ENCODE results near the gene RDX. TPM values are rescaled to one million over a fixed set of nuclear protein-coding genes. Genes with fewer than 3 reads are reported as not detected.
A peak's percentile ranks its signal among the peaks of the same experiment; 100 is the strongest.

RDX gene
- total and polyA plus RNA-seq, 5 donors from 2014 or later: 26.0 to 38.0 (median 28.9) TPM

DNA sequence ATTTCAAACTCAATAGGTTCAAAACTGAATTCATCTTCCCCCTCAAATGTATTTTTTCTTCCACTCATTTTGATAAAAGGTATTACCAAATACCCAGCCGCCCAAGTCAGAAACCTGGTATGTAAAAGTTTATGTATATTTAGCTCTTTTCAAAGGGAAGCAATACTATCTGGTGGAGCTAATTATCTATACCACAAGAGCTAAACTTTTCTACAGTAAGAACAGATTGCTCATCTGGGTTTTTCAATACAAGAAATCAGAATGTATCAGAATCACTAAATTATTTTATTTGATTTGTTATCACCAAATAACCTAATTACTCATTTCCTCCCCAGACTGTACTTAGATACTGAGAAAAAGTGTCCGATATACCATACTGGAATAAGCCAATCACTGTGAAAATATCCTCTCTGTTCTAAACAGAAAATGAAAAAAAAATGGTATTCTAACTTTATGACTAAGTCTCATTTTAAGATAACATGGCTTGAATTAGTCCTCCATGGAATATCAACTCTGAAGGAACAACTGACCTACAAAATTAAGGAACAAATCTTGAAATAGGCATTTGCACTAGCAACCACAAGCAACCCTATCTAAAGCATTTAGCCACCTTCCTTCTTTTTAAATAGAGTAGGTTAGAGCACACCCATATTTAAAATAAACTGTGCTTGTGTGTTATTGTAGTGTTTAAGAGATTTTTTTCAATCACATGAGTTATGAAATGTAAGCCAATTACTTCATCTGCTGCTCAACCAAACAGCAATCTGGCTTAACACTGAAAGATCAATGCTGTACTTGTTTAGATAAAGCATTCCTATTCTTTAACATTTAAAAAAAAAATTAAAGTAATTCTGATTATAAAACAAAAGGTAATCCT is 35.0 kb downstream of the RDX start:
- Histone ChIP-seq H3K4me1 (ENCODE audit: control insufficient read depth, insufficient read depth, low read length, poor library complexity, severe bottlenecking) (no peaks in the 10 kb centered on the region), H3K36me3 (ENCODE audit: control insufficient read depth, insufficient read depth, low read length) (peaks cover 44% of the 10 kb centered on the region), H3K9me3 (ENCODE audit: control insufficient read depth in 2 of 2, low read length in 2 of 2) (no peaks in the 10 kb centered on the region), H3K4me3 (ENCODE audit: low read depth, low read length) (peak overlapping the region; percentile 6), H3K27ac (ENCODE audit: insufficient read depth, low read length, poor library complexity, severe bottlenecking) (no peak overlapping the region), H3K27me3 (ENCODE audit: control insufficient read depth, insufficient read depth, low read length) (no peaks in the 10 kb centered on the region)
- H3K27me3 Mint-ChIP-seq: no peaks in the 10 kb centered on the region
- H3K27ac Mint-ChIP-seq: peak overlapping the region in 1 of 3 donors; percentile 68
- ATAC-seq (ENCODE audit: low read depth in 2 of 2) (no peak), DNase-seq (peak in 1 of 3 donors; percentile 7)
- H3K9me3 Mint-ChIP-seq: no peaks in the 10 kb centered on the region
- no peak overlapping the region for H3K4me3 Mint-ChIP-seq
- H3K36me3 Mint-ChIP-seq: peaks cover 40% of the 10 kb centered on the region
- H3K4me1 Mint-ChIP-seq: peaks cover 5 to 20% (median 15%) of the 10 kb centered on the region in 4 donors

DNA sequence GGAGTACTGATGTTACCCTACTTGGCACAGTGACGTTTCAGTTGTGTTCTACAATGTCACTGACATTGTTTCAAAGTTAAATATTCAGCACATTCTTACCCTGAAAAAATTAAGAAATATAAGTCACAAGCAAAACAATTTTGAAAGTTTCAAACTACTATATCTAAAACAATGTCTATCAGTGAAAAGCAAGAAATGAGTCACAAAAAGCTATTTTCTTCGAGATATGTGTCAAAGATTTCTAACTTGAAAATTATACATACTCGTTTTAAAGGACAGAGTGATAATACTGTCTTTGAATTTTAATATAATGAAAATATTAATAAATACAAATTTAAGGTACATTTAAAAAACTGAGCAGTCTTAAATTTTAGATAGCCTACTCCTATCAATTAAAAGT is 42.9 kb downstream of the RDX start:
- DNase-seq (no peak), ATAC-seq (ENCODE audit: low read depth in 2 of 2) (no peak)
- Mint-ChIP-seq H3K4me3 (no peak overlapping the region), H3K27ac (no peak overlapping the region), H3K27me3 (no peaks in the 10 kb centered on the region), H3K4me1 (peaks cover 0 to 18% (median 7%) of the 10 kb centered on the region in 4 donors), H3K36me3 (peaks cover 27% of the 10 kb centered on the region), H3K9me3 (no peaks in the 10 kb centered on the region)
- no peaks in the 10 kb centered on the region for H3K27me3 ChIP-seq (ENCODE audit: control insufficient read depth, insufficient read depth, low read length)
- H3K4me3 ChIP-seq (ENCODE audit: low read depth, low read length): no peak overlapping the region
- H3K27ac ChIP-seq (ENCODE audit: insufficient read depth, low read length, poor library complexity, severe bottlenecking): peak overlapping the region; percentile 14
- peaks cover 36% of the 10 kb centered on the region for H3K36me3 ChIP-seq (ENCODE audit: control insufficient read depth, insufficient read depth, low read length)
- no peaks in the 10 kb centered on the region for H3K9me3 ChIP-seq (ENCODE audit: control insufficient read depth in 2 of 2, low read length in 2 of 2)
- H3K4me1 ChIP-seq (ENCODE audit: control insufficient read depth, insufficient read depth, low read length, poor library complexity, severe bottlenecking): no peaks in the 10 kb centered on the region

DNA sequence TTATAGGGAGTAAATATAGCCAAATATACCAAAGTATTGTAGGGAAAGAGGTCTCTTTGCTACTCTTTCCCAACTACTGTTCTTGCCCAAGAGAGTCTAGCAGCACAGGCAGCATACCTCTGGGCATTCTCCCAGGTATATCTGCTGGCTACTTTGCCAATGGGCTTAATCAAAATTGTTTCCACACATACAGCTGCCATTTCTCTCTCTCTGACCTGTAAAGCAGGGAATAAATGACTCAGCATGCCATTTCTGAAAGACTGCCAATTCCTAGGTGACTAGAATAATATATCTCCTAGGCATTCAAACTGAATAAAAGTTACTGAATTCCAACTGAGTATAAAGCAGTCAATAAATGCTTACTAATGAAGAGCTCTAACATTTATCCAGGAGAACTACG is 44.6 kb downstream of the RDX start:
- peaks cover 20% of the 10 kb centered on the region for H3K36me3 Mint-ChIP-seq
- no peaks in the 10 kb centered on the region for H3K9me3 Mint-ChIP-seq
- Histone ChIP-seq H3K27me3 (ENCODE audit: control insufficient read depth, insufficient read depth, low read length) (no peaks in the 10 kb centered on the region), H3K4me1 (ENCODE audit: control insufficient read depth, insufficient read depth, low read length, poor library complexity, severe bottlenecking) (no peaks in the 10 kb centered on the region), H3K9me3 (ENCODE audit: control insufficient read depth in 2 of 2, low read length in 2 of 2) (no peaks in the 10 kb centered on the region), H3K27ac (ENCODE audit: insufficient read depth, low read length, poor library complexity, severe bottlenecking) (no peak overlapping the region), H3K36me3 (ENCODE audit: control insufficient read depth, insufficient read depth, low read length) (peaks cover 38% of the 10 kb centered on the region), H3K4me3 (ENCODE audit: low read depth, low read length) (no peak overlapping the region)
- H3K4me1 Mint-ChIP-seq: peaks cover 0 to 13% (median 7%) of the 10 kb centered on the region in 4 donors
- no peak overlapping the region for H3K4me3 Mint-ChIP-seq
- DNase-seq (no peak), ATAC-seq (ENCODE audit: low read depth in 2 of 2) (no peak)
- no peaks in the 10 kb centered on the region for H3K27me3 Mint-ChIP-seq
- H3K27ac Mint-ChIP-seq: peak overlapping the region in 2 of 3 donors; percentile 20 to 37

DNA sequence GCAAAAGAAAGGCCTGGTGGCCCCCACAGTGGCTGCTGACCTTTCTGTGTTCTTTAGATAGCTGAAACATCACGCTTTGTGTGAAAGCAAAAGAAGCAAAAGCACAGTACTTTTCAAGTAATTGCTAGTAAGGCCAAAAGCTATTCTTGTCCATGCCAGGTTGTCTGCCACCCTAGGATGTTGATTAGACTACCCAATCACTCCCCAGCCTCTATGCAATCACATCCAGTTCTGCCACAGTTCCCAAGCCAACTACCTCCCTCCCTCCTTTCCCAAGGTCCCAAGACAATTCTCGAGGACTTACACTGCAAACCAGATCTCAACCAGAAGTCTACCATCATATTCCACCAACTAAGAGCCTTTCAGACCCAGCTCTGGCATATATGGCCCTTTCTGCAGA is 46.2 kb downstream of the RDX start:
- ATAC-seq (ENCODE audit: low read depth in 2 of 2) (no peak), DNase-seq (no peak)
- Mint-ChIP-seq H3K9me3 (no peaks in the 10 kb centered on the region), H3K4me3 (no peak overlapping the region), H3K27me3 (no peaks in the 10 kb centered on the region), H3K27ac (peak overlapping the region in 1 of 3 donors; percentile 22), H3K36me3 (peaks cover 24% of the 10 kb centered on the region), H3K4me1 (peaks cover 0 to 15% (median 10%) of the 10 kb centered on the region in 4 donors)
- H3K27ac ChIP-seq (ENCODE audit: insufficient read depth, low read length, poor library complexity, severe bottlenecking): no peak overlapping the region
- H3K4me3 ChIP-seq (ENCODE audit: low read depth, low read length): no peak overlapping the region
- H3K27me3 ChIP-seq (ENCODE audit: control insufficient read depth, insufficient read depth, low read length): no peaks in the 10 kb centered on the region
- no peaks in the 10 kb centered on the region for H3K9me3 ChIP-seq (ENCODE audit: control insufficient read depth in 2 of 2, low read length in 2 of 2)
- H3K4me1 ChIP-seq (ENCODE audit: control insufficient read depth, insufficient read depth, low read length, poor library complexity, severe bottlenecking): no peaks in the 10 kb centered on the region
- peaks cover 29% of the 10 kb centered on the region for H3K36me3 ChIP-seq (ENCODE audit: control insufficient read depth, insufficient read depth, low read length)

- Histone ChIP-seq H3K4me1 (ENCODE audit: control insufficient read depth, insufficient read depth, low read length, poor library complexity, severe bottlenecking) (no peaks in the 10 kb centered on the region), H3K9me3 (ENCODE audit: control insufficient read depth in 2 of 2, low read length in 2 of 2) (no peaks in the 10 kb centered on the region), H3K4me3 (ENCODE audit: low read depth, low read length) (no peak overlapping the region), H3K36me3 (ENCODE audit: control insufficient read depth, insufficient read depth, low read length) (peaks cover 29% of the 10 kb centered on the region), H3K27me3 (ENCODE audit: control insufficient read depth, insufficient read depth, low read length) (no peaks in the 10 kb centered on the region), H3K27ac (ENCODE audit: insufficient read depth, low read length, poor library complexity, severe bottlenecking) (no peak overlapping the region)
- no peaks in the 10 kb centered on the region for H3K27me3 Mint-ChIP-seq
- no peak overlapping the region for H3K4me3 Mint-ChIP-seq
- no peaks in the 10 kb centered on the region for H3K9me3 Mint-ChIP-seq
- H3K27ac Mint-ChIP-seq: peak overlapping the region in 1 of 3 donors; percentile 22
- ATAC-seq (ENCODE audit: low read depth in 2 of 2) (no peak), DNase-seq (no peak)
- peaks cover 24% of the 10 kb centered on the region for H3K36me3 Mint-ChIP-seq
- peaks cover 0 to 16% (median 10%) of the 10 kb centered on the region in 4 donors for H3K4me1 Mint-ChIP-seq
Measured at GRCh38 chr11:110249766-110250165, 46.6 kb downstream of the RDX start.

- ATAC-seq (ENCODE audit: low read depth in 2 of 2) (no peak), DNase-seq (peak in 2 of 3 donors; percentile 22 to 37)
- Mint-ChIP-seq H3K9me3 (no peaks in the 10 kb centered on the region), H3K27me3 (no peaks in the 10 kb centered on the region), H3K36me3 (peaks cover 19% of the 10 kb centered on the region), H3K4me3 (no peak overlapping the region), H3K4me1 (peaks cover 2 to 18% (median 11%) of the 10 kb centered on the region in 4 donors), H3K27ac (peak overlapping the region in 2 of 3 donors; percentile 14 to 27)
- Histone ChIP-seq H3K27me3 (ENCODE audit: control insufficient read depth, insufficient read depth, low read length) (no peaks in the 10 kb centered on the region), H3K27ac (ENCODE audit: insufficient read depth, low read length, poor library complexity, severe bottlenecking) (peak overlapping the region; percentile 19), H3K9me3 (ENCODE audit: control insufficient read depth in 2 of 2, low read length in 2 of 2) (no peaks in the 10 kb centered on the region), H3K4me3 (ENCODE audit: low read depth, low read length) (no peak overlapping the region), H3K4me1 (ENCODE audit: control insufficient read depth, insufficient read depth, low read length, poor library complexity, severe bottlenecking) (no peaks in the 10 kb centered on the region), H3K36me3 (ENCODE audit: control insufficient read depth, insufficient read depth, low read length) (peaks cover 25% of the 10 kb centered on the region)
Measured at GRCh38 chr11:110249066-110249465, 47.3 kb downstream of the RDX start.

DNA sequence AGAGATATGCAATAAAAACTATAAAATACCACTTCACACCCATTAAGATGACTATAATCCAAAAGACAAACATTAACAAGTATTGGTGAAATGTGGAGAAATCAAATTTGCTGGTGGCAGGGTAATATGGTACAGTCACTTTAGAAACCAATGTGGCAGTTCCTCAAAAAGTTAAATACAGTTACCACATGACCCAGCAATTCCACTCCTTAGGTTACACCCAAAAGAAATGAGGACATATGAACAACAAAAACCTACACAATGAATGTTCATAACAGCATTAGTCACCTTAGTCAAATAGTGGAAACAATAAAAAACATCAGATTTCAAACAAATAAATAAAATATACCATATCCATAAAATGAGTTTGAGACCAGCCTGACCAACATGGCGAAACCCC is 52.6 kb downstream of the RDX start:
- Histone ChIP-seq H3K27me3 (ENCODE audit: control insufficient read depth, insufficient read depth, low read length) (no peaks in the 10 kb centered on the region), H3K27ac (ENCODE audit: insufficient read depth, low read length, poor library complexity, severe bottlenecking) (no peak overlapping the region), H3K36me3 (ENCODE audit: control insufficient read depth, insufficient read depth, low read length) (peaks cover 20% of the 10 kb centered on the region), H3K4me3 (ENCODE audit: low read depth, low read length) (no peak overlapping the region), H3K9me3 (ENCODE audit: control insufficient read depth in 2 of 2, low read length in 2 of 2) (no peaks in the 10 kb centered on the region), H3K4me1 (ENCODE audit: control insufficient read depth, insufficient read depth, low read length, poor library complexity, severe bottlenecking) (no peaks in the 10 kb centered on the region)
- Mint-ChIP-seq H3K27me3 (no peaks in the 10 kb centered on the region), H3K4me3 (no peak overlapping the region), H3K4me1 (peaks cover 14 to 34% (median 21%) of the 10 kb centered on the region in 4 donors), H3K9me3 (peaks cover 0 to 4% (median 0%) of the 10 kb centered on the region in 7 donors), H3K36me3 (peaks cover 36% of the 10 kb centered on the region), H3K27ac (peak overlapping the region in 2 of 3 donors; percentile 9 to 69)
- DNase-seq (no peak), ATAC-seq (ENCODE audit: low read depth in 2 of 2) (no peak)
